ENCODE measurements around the gene RAPGEF4.

RAPGEF4 gene

DNA sequence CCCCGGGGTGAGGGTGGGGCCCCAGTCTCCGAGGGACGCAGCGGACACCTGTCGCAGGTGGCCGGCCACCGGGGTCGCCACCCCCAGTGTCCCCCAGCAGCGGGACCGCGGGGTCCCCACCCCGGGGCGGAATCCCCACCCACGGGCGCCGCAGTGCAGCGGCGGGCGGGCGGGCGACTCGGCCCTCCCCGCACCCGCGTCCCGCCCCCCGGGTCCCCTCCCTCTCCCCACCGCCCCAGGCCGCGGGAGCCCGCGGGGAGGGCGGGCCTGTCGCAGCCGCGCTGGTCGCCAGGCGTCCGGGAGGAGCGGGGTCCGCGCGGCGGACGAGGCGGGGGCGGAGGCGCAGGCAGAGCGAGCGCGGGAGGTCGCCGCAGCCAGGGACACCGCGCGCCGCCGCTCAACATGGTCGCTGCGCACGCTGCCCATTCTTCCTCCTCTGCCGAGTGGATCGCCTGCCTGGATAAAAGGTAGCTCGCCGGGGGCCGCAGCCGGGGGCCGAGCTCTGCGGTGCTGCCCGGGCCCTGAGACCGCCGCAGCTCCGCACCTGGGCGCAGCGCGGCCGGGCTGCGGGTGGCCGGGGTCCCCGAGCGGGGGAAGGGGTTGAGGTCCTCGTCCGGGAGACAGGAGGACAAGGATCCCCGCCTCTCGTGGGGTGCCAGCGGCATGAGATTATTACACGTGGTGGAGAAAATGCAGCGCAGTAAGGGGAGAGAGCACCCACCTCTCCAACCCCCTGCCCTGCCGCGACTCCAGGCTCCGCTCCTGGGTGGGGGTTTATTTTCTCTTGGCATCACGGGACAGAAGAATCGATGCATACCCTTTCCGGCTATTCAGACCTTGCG is at the start of gene RAPGEF4:
RAPGEF4 (plus strand) TSS at position 264 of the 842 bp plus-strand sequence; CDS start at position 403, 139 bp downstream.
- DNase-seq (ENCODE audit: low read depth), result no peak

DNA sequence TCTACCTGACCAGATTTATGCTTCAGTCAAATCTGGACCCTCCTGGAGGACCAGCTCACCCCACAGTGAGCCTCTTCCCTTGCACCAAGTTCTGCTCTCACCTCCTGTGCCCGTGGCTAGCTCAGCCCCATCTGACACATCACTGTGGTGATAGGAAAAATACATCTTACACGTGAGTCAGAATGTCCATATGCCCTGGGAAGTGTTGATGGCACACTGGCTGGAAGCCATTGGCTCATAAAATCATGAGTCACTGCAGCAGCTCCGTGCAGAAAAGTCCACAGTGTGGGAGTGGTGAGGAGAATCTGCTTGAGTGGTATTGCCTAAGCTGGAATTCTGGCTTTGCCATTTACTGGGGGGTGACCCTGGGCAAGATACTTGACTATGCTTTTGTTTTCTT is 42.6 kb upstream of the RAPGEF4 start:
- DNase-seq (ENCODE audit: low read depth), result no peak

DNA sequence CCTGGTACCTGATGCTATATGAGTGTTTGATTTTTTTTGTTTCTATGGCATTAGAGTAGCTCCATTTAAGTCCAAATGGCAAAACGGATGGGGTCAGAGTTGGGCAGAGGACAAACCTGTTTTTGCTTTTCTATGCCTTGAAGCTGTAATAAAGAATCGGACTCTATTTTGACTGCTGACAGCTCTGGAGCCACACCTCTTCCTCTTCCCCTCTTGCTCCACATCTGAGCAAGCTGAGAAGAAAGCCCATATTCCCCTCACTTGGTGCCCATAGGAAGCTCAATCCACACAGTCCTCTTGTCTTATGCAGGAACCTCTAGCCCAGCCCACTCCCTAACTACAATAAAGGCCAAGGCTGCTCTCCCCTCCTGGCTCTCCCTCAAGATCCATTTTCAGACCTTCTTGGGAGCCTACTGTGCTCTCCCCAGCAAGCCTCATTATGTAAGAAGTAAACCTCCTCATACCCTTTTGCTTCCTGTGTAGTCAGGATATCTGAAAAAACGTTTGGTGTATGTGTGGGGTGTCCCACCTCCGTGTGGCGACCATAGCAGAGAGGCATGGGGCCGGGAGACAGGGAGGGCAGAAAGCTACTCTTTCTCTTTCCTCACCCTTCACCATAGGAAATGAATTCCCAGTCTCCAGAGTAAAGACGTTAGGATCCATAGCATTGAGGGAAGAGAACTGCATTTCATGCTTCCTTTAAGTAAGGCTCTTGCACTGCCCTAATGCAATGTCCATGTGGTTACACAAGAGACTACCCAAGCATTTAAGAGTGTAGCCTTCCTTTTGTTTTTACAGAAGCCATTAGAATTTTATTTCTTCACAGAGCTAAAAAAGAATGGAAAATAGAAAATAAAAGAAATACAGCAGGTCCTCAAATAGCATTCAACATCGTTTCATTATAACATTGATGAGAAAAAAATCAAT is 41.9 kb upstream of the RAPGEF4 start:
- DNase-seq (ENCODE audit: low read depth), result no peak

DNA sequence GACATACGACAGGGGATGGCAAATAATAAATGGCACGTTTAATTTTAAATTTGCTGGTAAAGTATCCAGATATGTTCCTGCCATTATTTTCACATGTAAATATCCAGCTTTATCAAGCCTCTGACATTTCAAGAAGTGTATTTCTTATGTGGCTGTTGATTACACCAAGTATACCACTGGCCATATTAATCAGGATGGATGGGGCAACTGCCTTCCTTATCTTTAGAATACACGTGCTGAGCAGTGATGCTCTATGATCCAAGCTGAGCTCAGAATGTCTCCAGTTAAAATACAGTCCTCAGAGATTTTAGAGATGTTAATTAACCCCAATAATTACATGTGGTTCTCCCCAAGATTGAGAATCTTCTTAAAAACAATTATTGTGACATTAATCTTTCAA is 38.3 kb upstream of the RAPGEF4 start:
- no peak for DNase-seq (ENCODE audit: low read depth)

DNA sequence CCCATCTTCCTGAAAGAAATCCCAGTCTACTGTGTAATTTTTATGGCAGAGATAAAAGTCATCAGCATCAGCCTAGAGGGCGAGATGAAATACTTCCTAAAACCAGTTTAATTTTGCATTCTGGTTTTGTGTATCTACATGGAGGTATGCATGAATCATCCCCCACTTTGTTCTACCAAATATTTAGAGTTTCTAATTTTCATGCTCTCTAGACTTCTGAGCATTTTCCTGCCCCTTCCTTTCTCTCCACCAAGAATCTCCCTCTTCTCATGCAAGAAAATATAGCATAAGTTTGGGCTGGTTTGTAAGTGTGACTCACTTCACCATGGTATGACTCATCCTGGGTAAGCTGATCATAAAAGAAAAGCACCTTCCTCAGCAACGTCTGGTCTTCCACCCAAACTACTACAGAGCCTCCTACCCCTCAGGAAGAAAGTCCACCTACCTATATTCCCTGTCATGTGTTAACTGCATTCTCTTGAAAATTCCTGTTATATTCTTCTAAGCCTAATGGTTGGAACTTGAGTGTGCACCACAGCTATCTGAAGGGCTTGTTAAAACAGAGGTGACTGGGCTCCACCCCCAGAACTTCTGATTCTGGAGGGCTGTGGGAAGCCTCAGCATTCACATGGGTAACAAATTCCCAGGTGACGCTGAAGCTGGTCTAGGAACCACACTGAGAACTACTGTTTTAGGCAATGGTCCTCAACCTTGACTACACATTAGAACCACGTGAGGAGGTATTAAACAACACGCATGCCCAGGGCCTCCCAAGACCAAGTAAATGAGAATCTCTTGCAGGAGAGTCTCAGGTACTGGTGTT is 37.4 kb upstream of the RAPGEF4 start:
- no peak for DNase-seq (ENCODE audit: low read depth)

DNA sequence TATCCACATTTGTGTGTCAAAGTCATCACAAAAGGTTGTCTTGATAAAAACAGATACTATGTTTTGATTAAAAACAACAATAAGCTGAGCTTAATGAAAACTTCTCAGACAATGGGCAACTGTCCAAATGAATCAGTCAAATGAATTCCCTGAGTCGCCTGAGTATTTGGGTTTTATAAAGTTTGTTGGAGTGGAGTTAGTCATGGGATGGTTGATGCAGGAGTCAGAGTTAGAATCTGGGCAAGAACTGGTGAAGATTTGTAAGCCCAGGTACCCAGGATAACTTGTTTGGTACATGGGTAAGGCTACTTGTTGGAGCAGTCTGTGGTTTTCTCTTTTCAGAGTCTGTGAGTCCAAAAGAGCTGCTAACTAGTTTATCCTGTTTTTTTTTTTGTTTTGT is 34.4 kb upstream of the RAPGEF4 start:
- DNase-seq (ENCODE audit: low read depth), result no peak

DNA sequence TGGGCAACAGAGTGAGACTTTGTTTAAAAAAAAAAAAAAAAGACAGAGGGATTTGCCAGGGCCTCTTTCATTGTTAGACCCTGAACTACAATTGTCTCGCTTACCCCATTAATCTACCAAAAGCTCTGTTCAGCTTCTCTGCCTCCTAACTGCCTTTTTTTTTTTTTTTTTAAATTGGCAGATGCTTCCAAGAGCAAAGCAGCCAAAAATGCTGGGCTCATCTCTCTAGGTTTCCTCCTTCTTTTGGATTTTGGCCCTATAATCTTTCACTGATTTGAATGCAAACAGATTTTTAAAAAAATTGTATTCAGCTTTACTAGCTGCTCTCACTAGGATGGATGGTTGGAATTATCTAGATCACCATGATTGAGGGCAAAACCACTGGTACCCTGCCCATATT is 33.2 kb upstream of the RAPGEF4 start:
- no peak for DNase-seq (ENCODE audit: low read depth)

DNA sequence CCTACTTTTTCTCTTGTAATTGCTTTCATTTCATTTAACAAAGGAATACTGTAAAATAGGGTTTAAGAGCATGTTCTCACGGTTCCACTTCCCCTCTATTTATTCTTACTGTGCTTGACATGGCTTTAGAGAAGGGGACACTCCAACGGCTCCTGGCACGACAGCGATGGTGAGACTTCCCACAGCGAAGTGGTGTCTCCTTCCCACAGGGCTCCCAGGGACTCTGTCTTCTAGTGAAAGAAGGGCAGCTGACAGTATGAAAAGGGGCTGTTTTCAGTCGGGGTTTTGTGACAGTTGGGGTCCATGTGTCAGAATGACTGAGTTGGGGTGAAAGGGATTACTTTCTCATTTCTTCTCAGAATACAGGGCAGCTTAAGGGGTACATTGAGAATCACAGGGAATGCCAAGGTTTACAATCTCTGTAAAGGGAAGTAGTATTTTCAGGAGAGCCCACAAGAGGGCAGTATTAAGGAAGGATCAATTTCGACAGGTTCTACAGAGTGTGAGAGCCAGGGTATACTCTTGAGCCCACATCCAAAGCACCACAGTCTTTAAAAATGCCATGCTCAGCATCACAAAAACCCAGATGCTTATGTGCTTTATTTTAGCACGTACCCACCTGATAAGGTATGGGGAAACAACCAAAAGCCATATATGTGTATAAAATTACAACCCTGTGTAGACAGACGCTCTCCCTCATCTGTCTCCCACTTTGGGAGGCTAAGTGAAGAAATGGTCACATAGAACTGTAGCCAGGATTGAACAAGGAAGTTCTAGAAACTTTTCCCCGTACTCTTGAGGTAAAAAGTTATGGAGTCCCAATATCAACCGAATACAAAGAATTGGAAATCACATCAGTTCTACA is 31.3 kb upstream of the RAPGEF4 start:
- no peak for DNase-seq (ENCODE audit: low read depth)

DNA sequence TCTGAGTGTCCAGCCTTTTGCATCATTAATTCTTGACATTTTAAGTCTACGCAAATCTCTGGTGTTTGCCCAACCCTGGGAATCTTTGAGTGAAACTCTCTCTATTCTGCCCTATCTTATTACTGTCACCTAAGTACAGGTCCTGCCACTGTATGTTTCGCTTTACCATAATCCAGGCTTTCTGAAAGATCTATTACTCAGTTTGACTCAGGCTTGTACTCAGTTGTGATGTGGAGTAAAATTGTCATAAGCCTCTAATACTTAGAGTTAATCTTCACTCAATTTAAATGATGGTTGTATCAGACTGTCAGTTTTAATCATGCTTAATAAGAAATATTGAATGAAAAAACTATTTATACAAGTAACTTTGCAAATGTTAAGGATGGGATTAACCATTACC is 30.3 kb upstream of the RAPGEF4 start:
- DNase-seq (ENCODE audit: low read depth), result no peak

DNA sequence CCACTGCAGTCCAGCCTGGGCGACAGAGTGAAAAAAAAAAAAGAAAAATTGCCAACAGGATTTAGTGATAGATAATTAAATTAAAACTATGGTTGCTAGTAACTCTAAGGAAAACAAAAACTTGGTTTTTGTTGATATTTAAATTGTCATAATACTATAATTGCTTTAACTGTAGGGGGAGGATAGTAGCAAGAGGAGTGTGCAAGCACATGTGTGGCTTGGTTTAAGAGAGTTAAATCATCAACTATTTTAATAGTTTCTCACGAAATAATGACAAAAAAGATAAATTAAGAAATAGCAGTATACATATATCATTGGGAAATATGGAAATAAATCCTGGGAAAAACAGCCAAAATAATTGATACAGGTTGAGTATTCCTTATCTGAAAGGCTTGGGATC is 27.4 kb upstream of the RAPGEF4 start:
- DNase-seq (ENCODE audit: low read depth), result no peak

DNA sequence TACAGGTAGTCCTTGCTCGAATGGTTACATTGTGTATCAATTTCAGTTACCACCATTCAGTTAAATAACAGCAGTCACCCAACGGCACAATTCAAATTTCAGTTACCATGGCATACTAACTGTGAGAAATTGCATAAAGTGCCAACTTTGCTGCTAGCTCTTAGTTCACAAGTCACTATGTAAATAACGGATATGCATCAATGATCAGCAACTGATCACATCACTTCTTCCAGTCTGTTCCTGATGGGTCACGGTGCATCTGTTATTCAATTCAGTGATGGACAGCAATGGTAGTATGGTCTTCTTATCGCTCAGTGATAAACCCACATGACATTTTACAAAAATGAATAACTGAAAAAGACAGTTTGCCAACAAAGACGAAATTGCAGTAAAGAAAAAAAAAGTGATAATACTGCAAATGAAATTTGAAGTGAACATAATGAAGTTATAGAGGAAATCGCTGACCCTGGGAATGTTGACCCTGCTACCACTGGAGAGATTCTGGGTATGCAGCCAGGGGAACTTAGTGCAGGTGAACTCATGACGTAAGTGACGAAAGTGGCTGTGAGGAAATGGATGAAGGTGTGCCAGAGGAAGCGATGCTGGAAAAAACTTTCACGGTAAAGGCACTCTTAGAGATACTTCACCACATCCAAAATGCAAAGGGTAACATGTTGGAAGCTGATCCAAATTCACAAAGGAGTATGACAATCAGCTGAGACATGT is 25.9 kb upstream of the RAPGEF4 start:
- DNase-seq (ENCODE audit: low read depth), result no peak

DNA sequence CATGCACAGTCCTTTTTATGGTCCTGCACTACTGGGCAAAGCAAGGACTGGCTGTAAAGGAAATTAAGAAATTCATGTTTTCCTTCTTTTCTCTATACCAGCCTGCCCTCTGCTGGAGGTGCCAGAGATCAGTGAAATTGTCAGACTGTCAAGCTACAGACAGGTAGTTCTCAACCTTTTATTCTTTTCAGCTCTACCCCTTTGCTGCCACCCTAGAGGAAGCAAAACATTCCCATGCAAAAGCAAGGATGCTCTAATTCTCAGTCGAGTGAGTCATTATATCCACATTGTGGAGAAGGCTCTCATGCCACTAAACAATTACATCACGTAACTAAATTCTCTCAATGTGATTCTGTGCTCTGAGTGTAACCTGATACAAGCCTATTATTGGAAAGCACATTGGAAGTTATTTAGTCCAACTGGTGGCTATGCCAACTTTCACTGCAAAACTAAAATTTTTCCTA is 25.0 kb upstream of the RAPGEF4 start:
- no peak for DNase-seq (ENCODE audit: low read depth)

DNA sequence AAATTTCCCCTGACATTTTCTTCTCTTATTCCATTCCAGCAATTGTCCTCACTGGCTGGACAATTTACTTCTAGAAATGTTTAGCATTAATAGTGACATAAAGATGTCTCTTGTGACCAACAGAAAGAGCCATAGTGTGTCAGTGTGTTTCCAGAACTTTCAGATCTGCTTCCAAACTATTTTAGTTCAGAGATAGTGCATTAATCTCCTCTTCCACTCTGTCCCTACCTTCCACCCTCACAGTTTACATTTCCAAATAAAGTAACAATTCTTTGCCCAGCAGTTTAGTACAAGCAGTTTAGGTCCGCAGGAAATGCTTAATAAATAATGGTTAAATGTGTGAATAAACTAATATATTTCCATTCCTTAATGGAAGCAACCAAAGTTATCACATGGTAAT is 24.5 kb upstream of the RAPGEF4 start:
- no peak for DNase-seq (ENCODE audit: low read depth)

DNA sequence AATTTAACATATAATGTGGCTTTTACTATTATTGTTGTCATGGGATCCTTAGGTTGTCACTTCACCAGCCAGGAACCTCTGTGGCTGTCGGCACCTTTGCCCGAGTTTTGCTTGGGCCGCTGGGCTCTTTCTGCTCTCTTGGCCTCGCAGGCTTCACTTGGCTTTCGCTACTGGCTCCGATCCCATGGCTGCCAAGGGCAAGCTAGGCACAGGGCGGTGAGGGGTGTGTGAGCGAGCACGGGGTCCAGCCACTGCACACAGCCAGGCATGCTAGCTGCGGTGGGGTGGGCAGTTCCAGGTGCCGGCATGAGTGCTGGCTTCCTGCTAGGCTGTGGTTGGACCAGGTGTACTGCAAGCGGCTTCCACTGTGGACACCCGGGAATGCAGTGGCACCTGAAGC is 23.4 kb upstream of the RAPGEF4 start:
- DNase-seq (ENCODE audit: low read depth), result no peak

DNA sequence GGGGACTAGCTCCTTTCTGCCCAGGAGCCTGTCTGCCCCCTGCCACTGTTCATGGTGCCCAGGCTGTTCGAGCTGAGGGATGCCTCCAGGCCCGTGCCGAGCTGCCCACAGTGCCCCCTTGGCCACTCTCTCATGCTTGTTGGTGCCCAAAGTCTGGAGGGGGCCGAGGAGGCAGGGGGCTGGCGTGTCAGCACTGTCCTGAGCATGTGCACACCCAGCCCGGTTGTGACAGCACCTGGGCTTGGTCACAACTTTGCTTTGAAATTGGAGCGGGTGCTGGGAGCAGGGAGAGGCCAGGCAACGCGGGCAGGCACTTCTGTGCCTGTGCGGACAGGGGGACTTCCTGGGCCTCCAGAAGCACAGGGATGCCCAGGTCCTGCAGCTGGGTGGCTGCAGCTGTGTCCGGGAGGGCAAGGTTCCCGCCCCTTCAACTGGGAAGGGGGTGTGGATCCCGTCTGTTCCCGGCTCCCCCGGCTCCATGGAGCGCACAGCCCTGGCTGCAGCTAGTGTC is 22.2 kb upstream of the RAPGEF4 start:
- no peak for DNase-seq (ENCODE audit: low read depth)

DNA sequence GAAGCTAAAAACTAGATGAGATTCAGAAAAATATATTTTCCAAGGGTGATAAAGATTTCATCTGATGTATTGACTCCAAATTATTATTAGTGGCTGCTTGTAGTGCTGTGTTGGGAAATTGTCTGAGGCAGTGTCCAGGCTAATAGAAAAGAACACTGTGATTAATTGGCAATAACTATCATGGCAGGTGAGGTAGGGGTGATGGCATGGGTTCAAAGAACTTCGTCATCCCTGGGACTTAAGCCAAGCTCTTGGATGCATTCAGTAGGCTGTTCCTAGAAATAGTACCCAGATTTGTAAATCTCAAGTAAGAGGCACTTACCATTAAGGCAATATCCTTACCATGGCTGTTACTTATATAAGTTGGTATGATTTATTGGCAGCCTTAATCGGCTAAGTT is 13.2 kb upstream of the RAPGEF4 start:
- no peak for DNase-seq (ENCODE audit: low read depth)

DNA sequence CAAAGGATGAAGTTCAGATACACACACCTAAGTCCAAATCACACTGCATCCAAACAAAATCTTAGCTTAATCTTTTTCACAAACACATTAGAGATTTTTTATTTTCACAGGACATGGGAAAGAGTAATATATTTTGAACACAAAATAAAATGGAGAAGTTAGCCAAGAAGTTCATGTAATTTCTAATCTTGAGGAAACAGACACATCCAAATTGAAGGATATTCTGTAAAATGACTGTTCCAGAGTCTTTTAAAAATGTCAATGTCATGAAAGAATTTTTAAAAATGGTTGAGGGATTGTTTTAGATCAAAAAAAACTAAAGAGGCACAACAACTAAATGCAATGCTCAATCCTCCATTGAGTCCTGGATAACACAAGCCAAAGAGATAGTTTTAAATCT is 12.4 kb upstream of the RAPGEF4 start:
- DNase-seq (ENCODE audit: low read depth), result no peak

DNA sequence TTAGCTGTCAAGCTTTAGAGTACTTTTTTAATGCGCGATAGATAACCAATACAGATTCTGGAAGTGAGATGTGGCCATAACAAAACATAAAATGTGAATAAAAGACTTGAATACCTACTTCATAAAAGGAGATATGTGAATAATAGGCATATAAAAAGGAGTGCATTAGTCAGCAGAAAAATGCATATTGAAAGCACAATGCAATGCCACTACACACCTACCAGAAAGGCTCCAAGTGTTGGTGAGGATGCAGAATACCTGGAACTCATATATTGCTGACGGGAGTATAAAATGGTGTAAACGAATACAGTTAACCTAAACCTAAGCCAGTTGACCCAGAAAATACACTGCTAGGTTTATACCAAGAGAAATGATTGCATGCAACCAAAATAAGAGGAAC is 10.9 kb upstream of the RAPGEF4 start:
- DNase-seq (ENCODE audit: low read depth), result no peak

DNA sequence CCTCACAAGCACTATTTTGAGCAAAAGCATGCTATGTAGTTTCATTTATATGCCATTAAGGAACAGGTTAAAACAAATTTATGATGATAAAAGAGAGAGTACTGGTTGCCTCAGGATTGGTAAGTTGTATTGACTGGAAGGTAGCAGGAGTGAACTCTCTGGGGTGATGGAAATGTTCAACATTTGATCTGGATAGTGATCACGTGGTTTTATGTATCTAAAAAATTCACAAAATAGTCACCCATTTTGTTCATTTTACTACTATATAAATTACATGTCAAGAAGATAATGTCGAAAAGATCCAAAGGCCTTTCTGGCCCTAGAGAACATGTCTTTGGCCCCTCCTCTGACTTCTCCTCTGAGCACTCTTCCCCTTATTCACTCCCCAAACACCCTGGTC is 10.4 kb upstream of the RAPGEF4 start:
- no peak for DNase-seq (ENCODE audit: low read depth)

DNA sequence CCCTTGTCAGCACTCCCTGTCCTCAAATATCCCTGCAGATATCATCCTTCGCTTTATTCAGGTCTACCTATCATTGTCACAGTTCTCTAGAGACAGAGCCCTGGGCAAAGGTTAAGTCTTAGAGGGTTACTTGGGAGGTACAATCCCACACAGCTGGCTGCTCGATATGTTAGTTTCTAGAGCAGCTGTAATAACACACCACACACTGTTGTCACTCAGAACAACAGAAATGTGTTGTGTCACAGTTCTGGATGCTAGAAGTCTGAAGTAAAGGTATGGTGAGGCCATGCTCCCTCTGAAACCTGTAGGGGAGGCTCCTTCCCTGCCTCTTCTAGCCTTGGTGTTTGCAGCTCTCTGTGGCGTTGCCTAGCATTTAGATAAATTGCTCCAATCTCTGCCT is 9.9 kb upstream of the RAPGEF4 start:
- DNase-seq (ENCODE audit: low read depth), result no peak

Measured in activated T-helper 9 cell treated with anti-CD3 and anti-CD28 coated beads, Interleukin-2, amount 50 U/mL, for 16 hours (primary cell).